GM12878 (cell line): ENCODE measurements around the gene ANKRD44. TPM values are rescaled to one million over a fixed set of nuclear protein-coding genes. Genes with fewer than 3 reads are reported as not detected.

Experiments used
- ATAC-seq: fragments of 200-7000 bp; cut with Tn5 transposase; 3 replicates; pipeline ENCODE4 v1.9.1; 2020; ENCODE audit warnings: mild to moderate bottlenecking, moderate library complexity
- BruUV-seq: library from RNA; stranded (reverse); fragments of 400-500 nt; replicated peaks from 2 replicates; lab custom pipeline; 2021; lab: Mats Ljungman, UMichigan
- CTCF ChIA-PET: fragments of 300-600 bp; sonication (Branson Sonifier 250); formaldehyde crosslinking; extraction: SDS; loops from one replicate; lab custom pipeline; 2021; ENCODE audit warnings: inconsistent platforms; lab: Yijun Ruan, JAX
- POLR2A ChIA-PET: fragments of 350-600 bp; formaldehyde crosslinking; extraction: SDS; loops from one replicate; lab custom pipeline; 2021; ENCODE audit warnings: inconsistent platforms; lab: Charles Lee
- RAD21 ChIA-PET: fragments of 300-600 bp; sonication (Branson Sonifier 250); formaldehyde crosslinking; loops from one replicate; lab custom pipeline; 2023; ENCODE audit warnings: antibody characterized with exemption; ENCODE audit not compliant: unreplicated experiment; lab: Charles Lee
- SMC1A ChIA-PET: fragments of 300-600 bp; sonication (Branson Sonifier 250); formaldehyde crosslinking; loops from one replicate; lab custom pipeline; 2023; ENCODE audit not compliant: unreplicated experiment, uncharacterized antibody; lab: Charles Lee
- DNase-seq: peaks from one replicate; pipeline ENCODE4 v3.0.0-alpha.2; 2011; ENCODE audit warnings: low read depth, low spot score
- FAIRE-seq: peaks from 3 replicates; lab custom pipeline; 2011; peaks lifted over from hg19 to GRCh38; lab: Jason Lieb, UNC
- H2AFZ ChIP-seq: 2 replicates; pipeline ENCODE4 v1.6.0; 2011; ENCODE audit warnings: low read depth, low read length, control low read depth; ENCODE audit not compliant: control insufficient read depth
- H3K27ac ChIP-seq: 2 replicates; pipeline ENCODE4 v1.5.1; 2011; ENCODE audit warnings: control low read depth; ENCODE audit not compliant: control insufficient read depth, insufficient read depth
- H3K27me3 ChIP-seq, 2 experiments: replicated peaks in 1 of 2; 2 replicates each; pipeline versions ENCODE4 v1.6.0 to v1.6.1; 2011; ENCODE audit warnings: low read length in 1 of 2; ENCODE audit not compliant: control insufficient read depth in 2 of 2, insufficient read depth in 2 of 2
- H3K36me3 ChIP-seq, 2 experiments: 2 replicates each; pipeline ENCODE4 v1.5.1; 2011; ENCODE audit warnings: low read length in 1 of 2; ENCODE audit not compliant: control insufficient read depth in 2 of 2, insufficient read depth in 2 of 2
- H3K4me1 ChIP-seq: 2 replicates; pipeline ENCODE4 v1.6.1; 2011; ENCODE audit warnings: mild to moderate bottlenecking, low read length, moderate library complexity, mixed read lengths; ENCODE audit not compliant: control insufficient read depth, insufficient read depth
- H3K4me2 ChIP-seq: 2 replicates; pipeline ENCODE4 v1.6.0; 2011; ENCODE audit warnings: control low read depth; ENCODE audit not compliant: control insufficient read depth, insufficient read depth
- H3K4me3 ChIP-seq: fragments of 200-600 bp; sonication (generic); 2 replicates; pipeline ENCODE4 v1.5.1; 2016
- H3K79me2 ChIP-seq: 2 replicates; pipeline ENCODE4 v1.6.0; 2011; ENCODE audit warnings: low read length; ENCODE audit not compliant: control insufficient read depth, insufficient read depth
- H3K9ac ChIP-seq: 2 replicates; pipeline ENCODE4 v1.8.0; 2011; ENCODE audit warnings: low read length, control low read depth, mixed read lengths; ENCODE audit not compliant: control insufficient read depth, insufficient read depth
- H3K9me3 ChIP-seq: replicated peaks from 3 replicates; pipeline ENCODE4 v1.5.1; 2011; ENCODE audit warnings: mild to moderate bottlenecking, low read length; ENCODE audit not compliant: control insufficient read depth, insufficient read depth
- H4K20me1 ChIP-seq: 2 replicates; pipeline ENCODE4 v1.6.0; 2011; ENCODE audit not compliant: control insufficient read depth, insufficient read depth
- BCL11A ChIP-seq: IDR thresholded peaks from 2 replicates; pipeline ENCODE4 v1.6.1; 2011; ENCODE audit warnings: low read depth, low read length
- CEBPB ChIP-seq, 2 experiments: fragments of 150-350 bp in 1 of 2; IDR thresholded peaks; 2 replicates each; pipeline ENCODE4 v1.6.1; 2012 to 2014; ENCODE audit warnings: low read depth in 2 of 2, low read length in 2 of 2, borderline replicate concordance in 1 of 2, inconsistent platforms in 1 of 2
- ESRRA ChIP-seq: IDR thresholded peaks from 2 replicates; pipeline ENCODE4 v1.6.1; 2012; ENCODE audit warnings: mild to moderate bottlenecking, low read length, improper control_type of control experiment
- JUND ChIP-seq: IDR thresholded peaks from 2 replicates; pipeline ENCODE4 v1.6.1; 2012; ENCODE audit warnings: low read depth, mild to moderate bottlenecking, low read length, improper control_type of control experiment, moderate library complexity
- POLR2AphosphoS2 ChIP-seq: IDR thresholded peaks from 2 replicates; pipeline ENCODE4 v1.6.1; 2011; ENCODE audit warnings: low read depth, mild to moderate bottlenecking, low read length, improper control_type of control experiment, moderate library complexity
- RAD21 ChIP-seq: IDR thresholded peaks from 2 replicates; pipeline ENCODE4 v1.6.1; 2011; ENCODE audit warnings: mild to moderate bottlenecking, low read depth, low read length, moderate library complexity; ENCODE audit not compliant: insufficient read depth
- WGBS: methylation state at CpG from one replicate; pipeline ENCODE4 v1.1.6; 2016; ENCODE audit warnings: low lambda C conversion rate; ENCODE audit not compliant: insufficient replicate concordance, insufficient coverage; ENCODE audit errors: missing lambda C conversion rate; 5-methylcytosine and 5-hydroxymethylcytosine counted together
- in situ Hi-C: fragments of 300-500 bp; cut with MboI; formaldehyde crosslinking; loops from 9 replicates; pipeline ENCODE4 v1.14.3; 2018; ENCODE audit warnings: mixed read lengths
- intact Hi-C: fragments of 100-400 bp; cut with micrococcal nuclease; formaldehyde crosslinking; loops from one replicate; pipeline ENCODE4 v1.14.2; 2022; ENCODE audit not compliant: unreplicated experiment
- polyA plus RNA-seq, 11 experiments: library from polyadenylated mRNA; depleted of rRNA in 4 of 11; unstranded in 6 of 11; stranded (reverse) in 5 of 11; fragments of >200 nt; fragmentation: Nextera tagmentation in 4 of 11; fragmentation: Illumina TruSeq in 1 of 11; extraction: Ambion mirVana in 4 of 11; extraction: Trizol in 1 of 11; gene quantifications; 1 replicate in 1 of 11; 2 replicates in 10 of 11; pipeline versions ENCODE4 v1.2.1 to v1.2.3, GENCODE V29; 2011 to 2016; ENCODE audit warnings: inconsistent platforms in 2 of 11, missing spikeins in 2 of 11, low read depth in 1 of 11
- total RNA-seq, 4 experiments: library from RNA; depleted of rRNA in 3 of 4; stranded (reverse); fragments of >200 nt in 3 of 4; fragmentation: Illumina TruSeq in 1 of 4; extraction: Trizol in 1 of 4; gene quantifications; 2 replicates each; pipeline versions ENCODE4 v1.2.1 to v1.2.3, GENCODE V29; 2013 to 2021
- TF ChIP-seq, protein P1 (sequence below): IDR thresholded peaks from 2 replicates; pipeline ENCODE4 v1.6.1; 2011; ENCODE audit warnings: mild to moderate bottlenecking, low read depth, low read length, moderate library complexity; ENCODE audit not compliant: insufficient replicate concordance
- TF ChIP-seq, protein P2 (sequence below), 3 experiments: IDR thresholded peaks in 2 of 3; conservative IDR thresholded peaks in 1 of 3; 2 replicates each; pipeline ENCODE4 v1.5.1; 2011; ENCODE audit warnings: low read depth in 3 of 3, low read length in 3 of 3, mild to moderate bottlenecking in 3 of 3, control low read depth in 2 of 3, moderate library complexity in 2 of 3, inconsistent platforms in 1 of 3, mixed read lengths in 1 of 3; ENCODE audit not compliant: control insufficient read depth in 2 of 3, insufficient read depth in 1 of 3; ENCODE audit errors: extremely low read depth in 1 of 3

The ANKRD44 gene
- total and polyA plus RNA-seq, 10 of the 15 experiments (the other 5 are each of a cell fraction or from before 2014, with no cell fraction given) = 19.1 to 99.1 (median 59.6) TPM

DNA sequence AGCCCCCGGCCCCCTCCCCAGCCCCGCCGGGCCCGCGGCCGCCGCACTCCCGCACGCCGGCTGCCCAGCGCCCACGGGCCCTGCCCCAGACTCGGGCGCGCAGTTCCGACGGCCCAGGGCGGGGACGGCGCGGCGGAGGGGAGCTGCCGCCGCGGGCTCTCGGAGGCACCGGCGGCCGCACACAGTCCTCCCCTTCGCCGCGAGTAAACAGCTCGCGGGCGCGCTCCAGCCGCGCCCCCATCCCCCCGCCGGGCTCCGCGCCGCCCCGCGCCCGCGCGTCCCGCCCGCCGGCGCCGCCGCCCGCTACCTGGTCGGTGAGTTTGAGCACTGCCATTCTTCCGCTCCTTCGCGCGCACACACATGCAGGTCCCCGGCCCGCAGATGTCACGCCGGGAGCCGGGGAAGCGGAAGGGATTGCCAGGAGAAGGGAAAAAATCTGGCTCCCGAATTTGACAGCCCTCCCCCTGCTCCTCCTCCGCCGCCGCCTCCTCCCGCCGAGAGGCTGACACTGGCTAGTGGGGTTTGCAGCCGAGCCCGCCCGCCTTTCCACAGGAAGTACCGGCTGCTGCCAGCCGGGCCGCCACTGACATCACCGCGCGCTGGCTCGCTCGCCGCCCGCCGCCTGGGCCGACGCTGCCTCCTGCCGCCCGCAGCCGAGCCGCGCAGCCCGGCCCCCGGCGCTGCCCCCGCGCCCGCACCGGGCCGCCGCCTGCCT is at the start of gene ANKRD44 (continued):
- TF ChIP-seq CEBPB (IDR thresholded peaks at IDR 0.05; ENCODE audit: borderline replicate concordance in 1 of 2, low read depth in 2 of 2, low read length in 2 of 2) = no peak
- TF ChIP-seq, protein P1, sequence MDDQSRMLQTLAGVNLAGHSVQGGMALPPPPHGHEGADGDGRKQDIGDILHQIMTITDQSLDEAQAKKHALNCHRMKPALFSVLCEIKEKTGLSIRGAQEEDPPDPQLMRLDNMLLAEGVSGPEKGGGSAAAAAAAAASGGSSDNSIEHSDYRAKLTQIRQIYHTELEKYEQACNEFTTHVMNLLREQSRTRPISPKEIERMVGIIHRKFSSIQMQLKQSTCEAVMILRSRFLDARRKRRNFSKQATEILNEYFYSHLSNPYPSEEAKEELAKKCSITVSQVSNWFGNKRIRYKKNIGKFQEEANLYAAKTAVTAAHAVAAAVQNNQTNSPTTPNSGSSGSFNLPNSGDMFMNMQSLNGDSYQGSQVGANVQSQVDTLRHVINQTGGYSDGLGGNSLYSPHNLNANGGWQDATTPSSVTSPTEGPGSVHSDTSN = no peak
- TF ChIP-seq JUND = 0 out of 2 replicates have a peak, but pooled peaks have one; percentile 45
- TF ChIP-seq POLR2AphosphoS2 = peak; percentile 49; the same call in 1 of the 2 replicates
- no peak for TF ChIP-seq ESRRA
- TF ChIP-seq BCL11A = no peak

DNA sequence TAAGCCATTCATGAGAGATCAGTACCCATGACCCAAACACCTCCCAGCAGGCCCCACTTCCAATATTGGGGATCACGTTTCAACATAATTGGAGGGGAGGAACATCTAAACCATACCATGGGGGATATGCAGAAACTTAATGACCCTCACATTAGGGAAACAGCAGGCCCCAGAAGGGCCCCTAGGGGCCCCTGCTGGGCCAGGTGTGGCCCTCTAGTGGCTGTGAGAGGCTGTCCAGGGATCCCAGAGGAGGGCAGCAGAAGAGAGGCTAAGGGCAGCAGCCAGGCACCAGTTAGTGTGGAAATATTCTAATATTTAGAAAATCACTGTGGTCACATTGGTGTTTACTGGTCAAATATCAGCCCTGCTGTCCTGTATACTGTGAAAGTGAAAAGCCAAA is 49.3 kb upstream of the ANKRD44 start:
- Histone ChIP-seq H2AFZ (no peak overlapping the region), H3K4me1 (no peaks in the 10 kb centered on the region), H3K79me2 (no peaks in the 10 kb centered on the region), H3K9me3 (no peaks in the 10 kb centered on the region; the same call in 2 of the 3 replicates), H4K20me1 (no peaks in the 10 kb centered on the region), H3K36me3 (no peaks in the 10 kb centered on the region), H3K9ac (no peak overlapping the region), H3K27ac (no peak overlapping the region), H3K4me3 (no peak overlapping the region), H3K27me3 (no peaks in the 10 kb centered on the region), H3K4me2 (no peak overlapping the region)
- ChIA-PET CTCF (interaction anchor here (0.8 to 2.8 kb wide), 2 partner anchors 168 to 246 kb away, joined by 3 to 12 read pairs; no protein-coding TSS in a partner anchor), SMC1A (interaction anchor here (1.0 to 2.3 kb wide), 5 partner anchors 10 to 246 kb away, joined by 3 to 14 read pairs (median 4); no protein-coding TSS in a partner anchor), RAD21 (interaction anchor here (1.0 to 1.1 kb wide), 2 partner anchors 104 to 247 kb away, joined by 3 read pairs; no protein-coding TSS in a partner anchor), POLR2A (no interaction called here)
- TF ChIP-seq, protein P2, sequence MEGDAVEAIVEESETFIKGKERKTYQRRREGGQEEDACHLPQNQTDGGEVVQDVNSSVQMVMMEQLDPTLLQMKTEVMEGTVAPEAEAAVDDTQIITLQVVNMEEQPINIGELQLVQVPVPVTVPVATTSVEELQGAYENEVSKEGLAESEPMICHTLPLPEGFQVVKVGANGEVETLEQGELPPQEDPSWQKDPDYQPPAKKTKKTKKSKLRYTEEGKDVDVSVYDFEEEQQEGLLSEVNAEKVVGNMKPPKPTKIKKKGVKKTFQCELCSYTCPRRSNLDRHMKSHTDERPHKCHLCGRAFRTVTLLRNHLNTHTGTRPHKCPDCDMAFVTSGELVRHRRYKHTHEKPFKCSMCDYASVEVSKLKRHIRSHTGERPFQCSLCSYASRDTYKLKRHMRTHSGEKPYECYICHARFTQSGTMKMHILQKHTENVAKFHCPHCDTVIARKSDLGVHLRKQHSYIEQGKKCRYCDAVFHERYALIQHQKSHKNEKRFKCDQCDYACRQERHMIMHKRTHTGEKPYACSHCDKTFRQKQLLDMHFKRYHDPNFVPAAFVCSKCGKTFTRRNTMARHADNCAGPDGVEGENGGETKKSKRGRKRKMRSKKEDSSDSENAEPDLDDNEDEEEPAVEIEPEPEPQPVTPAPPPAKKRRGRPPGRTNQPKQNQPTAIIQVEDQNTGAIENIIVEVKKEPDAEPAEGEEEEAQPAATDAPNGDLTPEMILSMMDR (IDR thresholded peaks at IDR 0.05 in 2 of 3, conservative IDR thresholded peaks at IDR 0.05 in 1 of 3; ENCODE audit: control insufficient read depth in 2 of 3, extremely low read depth in 1 of 3, insufficient read depth in 1 of 3, low read depth in 3 of 3, low read length in 3 of 3) = peak in 2 of 3 experiments; percentile 36 to 50; a peak in 3 of 6 replicates
- TF ChIP-seq JUND (no peak), RAD21 (0 out of 2 replicates have a peak, but pooled peaks have one; percentile 3)
- no peak for FAIRE-seq
- in situ Hi-C loops (no loop called here), intact Hi-C loops (loop anchor here (5.0 kb wide), 1 partner anchor 33 kb away; no protein-coding TSS in a partner anchor)
- BruUV-seq = no TSS peak
- 100% methylated on average over 1 of the region's 1 CpG for WGBS
- no peak for DNase-seq
- peak; percentile 57 for ATAC-seq
